HUES48 (cell line): ENCODE measurements around the gene ZNRF2.
A peak's percentile ranks its signal among the peaks of the same experiment; 100 is the strongest.

ENCODE experiments used
- H3K27ac ChIP-seq: one replicate; pipeline ENCODE4 v1.7.0; 2013; ENCODE audit warnings: low read depth, low read length, inconsistent platforms
- H3K27me3 ChIP-seq: 2 replicates; pipeline ENCODE4 v1.6.1; 2013; ENCODE audit warnings: mild to moderate bottlenecking, low read length; ENCODE audit not compliant: control insufficient read depth, insufficient read depth
- H3K36me3 ChIP-seq: 2 replicates; pipeline ENCODE4 v1.6.1; 2013; ENCODE audit warnings: low read length; ENCODE audit not compliant: control insufficient read depth, insufficient read depth
- H3K4me1 ChIP-seq: 2 replicates; pipeline ENCODE4 v1.6.1; 2013; ENCODE audit warnings: mild to moderate bottlenecking, low read length; ENCODE audit not compliant: control insufficient read depth, insufficient read depth
- H3K4me3 ChIP-seq: 2 replicates; pipeline ENCODE4 v1.5.1; 2013; ENCODE audit warnings: mild to moderate bottlenecking, low read depth, low read length
- H3K9ac ChIP-seq: 2 replicates; pipeline ENCODE4 v1.6.1; 2013; ENCODE audit warnings: mild to moderate bottlenecking, low read depth, low read length, moderate library complexity
- H3K9me3 ChIP-seq: 2 replicates; pipeline ENCODE4 v1.6.1; 2013; ENCODE audit warnings: low read length; ENCODE audit not compliant: control insufficient read depth, insufficient read depth

ZNRF2 gene

GRCh38 chr7:30249986-30250774, 34.2 kb upstream of the ZNRF2 start:
- H3K9me3 ChIP-seq, result no peaks in the 10 kb centered on the region
- H3K27ac ChIP-seq, result no peak overlapping the region
- peaks cover 10% of the 10 kb centered on the region for H3K4me1 ChIP-seq
- no peaks in the 10 kb centered on the region for H3K27me3 ChIP-seq
- no peak overlapping the region for H3K4me3 ChIP-seq
- no peak overlapping the region for H3K9ac ChIP-seq
- no peaks in the 10 kb centered on the region for H3K36me3 ChIP-seq

DNA sequence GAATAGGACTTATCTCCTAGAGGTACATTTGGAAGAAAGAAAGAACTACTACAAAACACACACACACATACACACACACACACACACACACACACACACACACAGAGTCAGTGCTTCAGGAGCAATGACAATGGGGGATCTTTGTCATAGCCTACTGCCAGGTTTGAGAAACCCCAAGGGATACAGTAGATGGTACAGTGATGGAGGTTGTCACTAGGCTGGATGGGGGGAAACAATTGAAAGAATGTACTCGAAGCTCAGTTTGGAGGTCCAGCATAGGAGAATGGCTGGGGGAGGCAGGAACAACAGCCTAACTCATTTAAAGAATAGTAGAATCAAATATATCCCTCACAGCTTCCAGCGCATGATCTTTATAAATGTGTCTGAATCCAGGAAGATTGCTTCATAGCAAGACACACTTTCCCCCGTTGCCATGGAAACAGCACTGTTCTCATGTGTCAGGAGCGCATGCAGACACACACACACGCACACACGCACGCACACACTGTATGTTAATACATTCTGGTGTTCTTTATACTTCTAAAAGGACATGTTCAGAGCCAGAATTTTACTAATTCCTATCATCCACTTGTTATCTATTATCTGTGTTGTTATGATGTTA, 32.6 kb upstream of the ZNRF2 start:
- Histone ChIP-seq H3K4me3 (no peak overlapping the region), H3K9me3 (no peaks in the 10 kb centered on the region), H3K27ac (no peak overlapping the region), H3K27me3 (no peaks in the 10 kb centered on the region), H3K36me3 (no peaks in the 10 kb centered on the region), H3K4me1 (peaks cover 10% of the 10 kb centered on the region), H3K9ac (no peak overlapping the region)

DNA sequence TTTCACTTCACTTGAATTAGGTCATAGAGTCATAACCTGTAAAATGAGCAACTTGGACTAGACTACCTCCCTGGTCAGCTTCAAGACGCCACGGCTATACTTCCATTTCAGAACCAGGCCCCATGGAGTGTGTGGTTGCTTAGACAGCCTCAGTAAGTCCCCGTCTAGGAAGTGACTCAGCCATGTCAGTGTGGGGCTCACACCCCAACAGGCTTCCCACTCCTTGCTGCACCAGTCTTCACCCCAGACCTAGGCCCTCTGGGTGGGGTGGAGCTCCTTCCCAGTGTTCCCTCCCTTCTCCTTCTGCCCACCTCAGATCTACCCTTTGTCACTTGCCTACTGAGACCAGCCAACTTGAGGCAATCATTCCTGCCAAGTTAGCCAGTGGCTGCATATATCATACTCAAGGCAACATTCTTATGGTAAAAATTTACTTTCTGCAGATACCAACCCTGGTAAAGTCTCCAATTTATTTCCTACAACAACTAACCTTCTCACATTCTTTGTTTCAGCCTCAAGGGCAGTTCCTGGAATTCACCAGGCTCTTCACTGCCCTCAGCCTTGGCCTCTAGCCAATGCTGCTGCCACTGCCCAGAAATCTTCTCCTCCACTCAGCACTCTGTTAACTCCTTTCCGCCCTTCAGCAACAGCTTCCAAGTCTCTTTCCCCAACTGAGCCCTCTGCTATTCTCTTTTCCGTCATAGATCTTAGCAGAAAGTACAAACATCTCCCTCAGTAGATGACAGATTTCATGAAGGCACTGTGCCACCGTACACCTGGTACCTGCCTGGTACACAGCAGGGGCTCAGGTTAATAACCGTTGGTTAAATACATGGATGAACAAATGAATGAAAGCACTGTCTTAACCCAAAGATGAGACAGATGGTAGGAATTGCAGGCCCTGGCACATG, 31.3 kb upstream of the ZNRF2 start:
- Histone ChIP-seq H3K36me3 (no peaks in the 10 kb centered on the region), H3K27me3 (no peaks in the 10 kb centered on the region), H3K4me3 (no peak overlapping the region), H3K9me3 (no peaks in the 10 kb centered on the region), H3K4me1 (0 out of 2 replicates have a peak, but pooled peaks cover under 1% of the 10 kb centered on the region), H3K27ac (no peak overlapping the region), H3K9ac (no peak overlapping the region)

- H3K9ac ChIP-seq, result no peak overlapping the region
- H3K4me3 ChIP-seq, result no peak overlapping the region
- H3K4me1 ChIP-seq, result no peaks in the 10 kb centered on the region
- H3K27ac ChIP-seq, result no peak overlapping the region
- no peaks in the 10 kb centered on the region for H3K27me3 ChIP-seq
- H3K36me3 ChIP-seq, result no peaks in the 10 kb centered on the region
- no peaks in the 10 kb centered on the region for H3K9me3 ChIP-seq
Measured at GRCh38 chr7:30253796-30254165, 30.6 kb upstream of the ZNRF2 start.

DNA sequence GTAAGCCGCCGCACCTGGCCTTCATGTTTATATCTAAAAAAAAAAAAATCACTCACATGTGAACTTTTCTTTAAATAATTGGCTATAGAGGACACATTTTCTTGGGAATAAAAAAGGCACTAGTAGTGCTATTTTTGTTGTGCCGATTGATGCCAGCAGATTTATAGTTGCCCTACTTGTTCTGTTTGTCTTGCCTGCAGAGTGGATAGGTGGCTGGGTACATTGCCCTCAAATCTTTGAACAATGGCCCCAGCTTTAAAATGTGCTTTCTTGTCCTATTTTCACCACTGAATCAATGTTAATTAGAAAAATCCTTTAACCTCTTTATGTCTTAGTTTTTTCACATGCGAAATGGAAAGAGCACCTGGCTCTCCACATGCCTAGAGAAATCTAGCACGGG, 30.1 kb upstream of the ZNRF2 start:
- Histone ChIP-seq H3K9ac (no peak overlapping the region), H3K27me3 (no peaks in the 10 kb centered on the region), H3K4me3 (no peak overlapping the region), H3K36me3 (no peaks in the 10 kb centered on the region), H3K27ac (peak overlapping the region; percentile 1), H3K9me3 (no peaks in the 10 kb centered on the region), H3K4me1 (no peaks in the 10 kb centered on the region)

GRCh38 chr7:30254717-30255063, 29.7 kb upstream of the ZNRF2 start:
- Histone ChIP-seq H3K27me3 (no peaks in the 10 kb centered on the region), H3K4me1 (no peaks in the 10 kb centered on the region), H3K9me3 (no peaks in the 10 kb centered on the region), H3K9ac (no peak overlapping the region), H3K36me3 (no peaks in the 10 kb centered on the region), H3K4me3 (no peak overlapping the region), H3K27ac (peak overlapping the region; percentile 1)

GRCh38 chr7:30255064-30255769, 29.2 kb upstream of the ZNRF2 start:
- no peak overlapping the region for H3K9ac ChIP-seq
- H3K36me3 ChIP-seq, result no peaks in the 10 kb centered on the region
- no peaks in the 10 kb centered on the region for H3K4me1 ChIP-seq
- no peaks in the 10 kb centered on the region for H3K9me3 ChIP-seq
- no peaks in the 10 kb centered on the region for H3K27me3 ChIP-seq
- H3K27ac ChIP-seq, result no peak overlapping the region
- H3K4me3 ChIP-seq, result no peak overlapping the region

DNA sequence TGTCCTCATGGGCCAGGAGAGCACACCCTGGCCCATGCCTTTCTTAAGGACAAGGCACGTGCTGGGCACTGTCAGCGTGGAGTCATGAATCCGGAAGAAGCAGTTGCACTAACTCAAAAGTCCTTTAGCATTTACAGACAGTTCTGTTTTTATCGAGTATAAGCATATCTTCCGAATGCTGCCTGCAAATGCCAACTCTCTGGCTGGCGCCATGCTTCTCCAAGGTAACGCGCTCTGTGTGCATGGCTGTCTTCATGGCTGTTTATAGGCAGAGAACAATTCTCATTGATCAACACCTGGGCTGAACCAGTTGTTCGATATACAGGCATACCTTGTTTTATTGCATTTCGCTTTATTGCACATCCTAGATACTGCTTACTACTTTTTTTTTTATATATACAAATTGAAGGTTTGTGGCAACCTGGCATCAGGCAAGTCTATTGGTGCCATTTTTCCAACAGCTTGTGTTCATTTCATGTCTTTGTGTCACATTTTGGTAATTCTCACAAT, 28.0 kb upstream of the ZNRF2 start:
- H3K4me3 ChIP-seq, result no peak overlapping the region
- H3K27me3 ChIP-seq, result no peaks in the 10 kb centered on the region
- no peaks in the 10 kb centered on the region for H3K4me1 ChIP-seq
- no peak overlapping the region for H3K27ac ChIP-seq
- H3K36me3 ChIP-seq, result no peaks in the 10 kb centered on the region
- no peaks in the 10 kb centered on the region for H3K9me3 ChIP-seq
- no peak overlapping the region for H3K9ac ChIP-seq

- Histone ChIP-seq H3K9me3 (no peaks in the 10 kb centered on the region), H3K9ac (no peak overlapping the region), H3K36me3 (no peaks in the 10 kb centered on the region), H3K4me1 (0 out of 2 replicates have a peak, but pooled peaks cover 5% of the 10 kb centered on the region), H3K27me3 (no peaks in the 10 kb centered on the region), H3K4me3 (no peak overlapping the region), H3K27ac (no peak overlapping the region)
Measured at GRCh38 chr7:30260246-30260768, 24.1 kb upstream of the ZNRF2 start.

- no peaks in the 10 kb centered on the region for H3K36me3 ChIP-seq
- no peaks in the 10 kb centered on the region for H3K9me3 ChIP-seq
- H3K9ac ChIP-seq, result no peak overlapping the region
- peak overlapping the region; percentile 9 for H3K27ac ChIP-seq
- H3K4me1 ChIP-seq, result 0 out of 2 replicates have a peak, but pooled peaks cover 5% of the 10 kb centered on the region
- no peak overlapping the region for H3K4me3 ChIP-seq
- H3K27me3 ChIP-seq, result no peaks in the 10 kb centered on the region
Measured at GRCh38 chr7:30263090-30263710, 21.2 kb upstream of the ZNRF2 start.
